Fibroblast of skin of right biceps (primary cell): Measurements from ENCODE around the gene C13orf42.

ENCODE experiments used
- DNase-seq: peaks from one replicate; pipeline ENCODE4 v3.0.0-alpha.2; 2013

C13orf42 gene

DNA sequence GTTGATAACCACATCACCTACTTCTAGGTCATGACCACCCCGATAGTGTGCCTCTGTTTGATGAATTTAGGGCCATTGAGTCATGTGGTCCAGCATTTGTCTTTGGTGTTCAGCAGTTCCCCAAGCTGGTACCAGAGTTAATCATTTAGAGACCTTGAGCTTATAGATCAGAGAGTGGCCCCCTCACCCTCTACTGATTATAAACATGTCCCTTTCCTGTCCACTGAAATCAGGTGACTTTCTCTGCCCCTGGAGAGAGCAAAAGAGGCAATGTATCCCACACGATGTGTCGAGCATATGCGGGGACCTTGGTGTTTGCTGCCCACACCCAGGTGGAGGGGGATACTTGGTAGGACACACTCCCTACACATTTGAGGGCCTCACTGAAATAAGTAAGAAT lies 46.3 kb downstream of the C13orf42 start:
- DNase-seq = no peak

DNA sequence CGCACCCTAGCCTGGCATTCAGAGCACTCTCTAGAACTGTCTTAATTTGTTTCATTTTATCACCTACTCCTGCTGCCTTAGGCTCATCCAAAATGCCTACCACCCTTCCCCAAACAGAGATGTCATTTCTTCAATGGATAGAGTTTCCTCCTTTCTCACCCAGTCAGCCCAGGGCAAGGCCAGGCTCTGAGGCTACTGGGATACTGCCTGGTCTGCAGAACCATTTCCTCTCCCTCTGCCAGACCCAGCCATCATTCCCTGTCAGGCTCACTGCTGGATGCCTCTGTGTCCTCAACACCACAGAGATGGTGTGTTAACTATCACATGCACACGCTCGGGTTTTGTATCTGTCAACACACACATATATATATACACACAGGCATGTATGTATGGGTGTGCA lies 47.2 kb downstream of the C13orf42 start:
- DNase-seq = no peak

DNA sequence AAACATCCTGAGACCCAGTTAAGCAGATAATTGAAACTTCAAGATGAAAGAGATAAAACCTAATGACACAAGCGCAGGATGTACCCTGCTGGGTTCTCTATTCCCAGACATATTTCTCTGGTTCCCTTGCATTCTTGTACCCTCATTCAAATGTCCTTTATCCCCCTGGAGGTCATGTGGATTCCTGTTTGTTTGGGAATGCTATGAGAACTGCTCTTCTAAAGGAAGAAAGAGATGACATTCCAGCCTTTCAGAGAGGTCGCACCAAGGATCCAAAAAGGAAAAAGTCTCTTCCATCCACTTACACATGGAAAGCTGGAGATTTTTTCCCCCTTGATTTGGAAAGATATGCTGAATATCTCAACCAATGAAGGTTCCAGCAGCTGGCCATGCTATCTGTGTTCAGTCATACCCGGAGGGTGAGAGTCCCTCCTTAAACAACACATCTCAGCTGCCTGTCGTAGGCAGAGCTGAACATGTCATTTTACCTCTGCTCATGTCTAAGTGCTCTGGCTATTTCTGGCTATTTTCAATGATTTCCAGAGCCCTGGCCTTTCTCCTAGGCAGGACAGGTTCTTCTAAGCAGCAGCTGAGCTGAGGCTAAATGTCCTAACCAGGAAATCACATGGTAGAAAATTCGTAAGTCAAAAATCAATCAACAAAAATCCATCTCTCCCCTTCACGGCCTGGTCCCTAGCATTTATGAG lies 52.5 kb downstream of the C13orf42 start:
- no peak for DNase-seq

DNA sequence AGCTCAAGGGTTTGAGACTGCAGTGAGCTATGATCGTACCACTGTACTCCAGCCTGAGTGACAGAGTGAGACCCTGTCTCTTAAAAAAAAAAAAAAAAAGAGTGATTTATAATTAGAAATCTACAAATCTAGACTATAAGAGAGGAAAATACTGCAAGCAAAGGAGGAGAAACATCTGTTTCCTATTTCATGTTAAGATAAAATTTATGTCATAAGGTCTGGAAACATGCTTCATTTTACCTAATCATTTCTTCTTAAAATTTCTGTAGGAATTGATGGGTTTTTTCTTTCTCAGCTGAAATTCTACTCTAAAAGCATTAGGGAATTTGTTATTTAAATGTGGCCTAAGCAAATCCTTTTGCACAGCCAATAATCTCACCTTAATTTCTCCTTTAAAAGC lies 53.2 kb downstream of the C13orf42 start:
- DNase-seq = no peak

DNA sequence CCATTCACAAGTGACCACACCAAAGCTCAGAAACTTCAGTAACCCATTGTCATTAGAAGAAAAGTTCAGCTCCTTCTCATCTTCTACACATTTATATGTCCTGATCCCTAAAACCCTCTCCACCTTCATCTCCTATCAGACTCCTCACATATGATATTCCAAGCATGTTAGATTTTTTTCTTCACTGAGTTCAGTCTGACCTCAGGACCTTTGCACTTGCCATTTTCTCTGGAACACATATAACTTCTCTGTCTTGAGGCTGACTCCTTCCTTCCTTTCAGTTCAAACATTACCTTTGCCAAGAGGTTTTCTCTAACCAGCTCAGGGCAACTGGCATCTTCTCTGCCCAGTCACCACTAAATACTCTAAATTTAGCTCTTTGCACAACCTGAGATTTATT lies 54.1 kb downstream of the C13orf42 start:
- no peak for DNase-seq

DNA sequence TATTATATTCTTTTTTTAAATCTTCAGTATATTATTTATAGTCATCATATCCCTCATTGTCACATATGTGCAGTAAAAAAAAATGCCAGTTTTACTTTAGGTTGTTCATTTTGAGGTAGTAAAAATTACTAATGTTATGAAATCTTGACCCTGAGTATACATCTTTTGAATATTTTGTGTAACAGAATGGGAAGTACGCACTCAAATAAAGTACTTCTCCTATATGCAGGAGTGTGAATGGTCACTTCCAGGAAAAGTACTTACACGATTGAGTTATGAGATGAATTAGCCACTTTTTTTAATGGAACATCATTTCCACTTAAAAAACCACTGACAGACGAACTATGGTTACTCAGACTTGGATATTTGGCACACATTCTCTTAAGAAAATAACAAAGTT lies 58.5 kb downstream of the C13orf42 start:
- no peak for DNase-seq

DNA sequence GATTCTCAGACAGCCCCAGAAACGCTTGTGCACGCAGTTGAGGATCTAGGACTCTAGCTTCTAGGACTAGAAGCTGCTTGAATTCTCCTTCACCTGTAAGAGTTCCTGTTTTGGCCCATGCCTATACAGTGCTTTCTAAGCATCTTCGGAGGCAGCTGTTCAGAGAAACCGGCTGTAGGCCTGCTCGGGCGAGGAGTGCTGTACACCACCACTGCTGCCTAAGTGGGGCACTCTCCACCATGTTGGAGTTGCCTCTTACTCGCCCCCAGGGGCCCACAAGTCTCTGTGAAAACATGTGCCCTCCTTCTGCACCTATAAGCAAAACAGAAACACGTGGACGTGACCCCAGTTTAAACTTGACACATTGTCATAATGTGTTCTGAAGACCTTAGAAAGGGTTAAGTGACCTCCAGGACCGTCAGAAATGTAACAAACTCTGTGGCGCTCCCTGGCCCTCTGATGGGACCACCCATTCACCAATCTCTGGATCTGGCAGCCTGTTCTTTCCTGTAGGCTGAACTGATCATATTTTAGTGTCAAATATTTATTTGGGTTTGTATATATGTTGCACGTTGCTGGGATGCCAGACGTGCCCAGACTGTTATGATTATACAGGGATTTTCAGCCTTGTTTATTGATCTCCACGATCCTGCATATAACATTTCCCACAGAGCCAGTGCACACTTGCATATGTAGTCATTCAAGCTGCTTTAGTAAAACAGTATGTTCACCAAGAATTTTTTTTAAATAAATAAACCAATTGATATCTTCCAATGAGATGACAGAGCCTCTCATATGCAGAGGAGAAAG lies 60.8 kb downstream of the C13orf42 start:
- DNase-seq = no peak

DNA sequence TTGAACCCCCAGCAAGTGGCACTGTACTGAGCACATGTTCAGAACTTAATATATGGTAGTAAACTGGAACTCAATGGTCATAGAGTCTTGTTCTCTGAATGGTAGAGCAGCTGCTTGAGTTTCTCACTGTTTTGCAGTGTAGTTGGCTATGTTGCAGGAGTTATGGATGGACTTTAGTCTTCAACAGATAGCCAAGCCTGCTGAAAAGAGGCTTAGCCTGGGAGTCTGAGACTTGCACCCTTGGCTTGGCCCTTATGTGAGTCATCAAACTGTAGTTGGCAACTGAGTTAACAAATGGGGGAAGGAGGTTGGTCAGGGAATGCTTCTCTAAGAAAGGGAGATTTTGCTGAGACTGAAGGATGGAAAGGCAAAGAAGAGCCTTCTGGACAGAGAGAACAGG lies 62.5 kb downstream of the C13orf42 start:
- DNase-seq = no peak

DNA sequence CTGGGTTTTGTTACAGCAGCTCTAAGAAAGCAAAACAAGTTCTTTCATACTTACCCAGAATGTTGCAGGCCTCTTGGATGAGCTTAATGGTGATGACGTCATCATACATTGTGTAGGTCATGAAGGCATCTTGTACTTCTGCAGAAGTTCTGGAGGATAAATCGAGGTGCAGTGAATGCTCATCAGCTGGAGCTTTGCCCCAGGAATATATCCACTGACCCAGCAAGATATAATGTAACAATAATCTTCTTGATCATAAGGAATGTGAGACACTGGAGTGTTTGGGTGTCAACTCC lies 63.0 kb downstream of the C13orf42 start:
- no peak for DNase-seq

DNA sequence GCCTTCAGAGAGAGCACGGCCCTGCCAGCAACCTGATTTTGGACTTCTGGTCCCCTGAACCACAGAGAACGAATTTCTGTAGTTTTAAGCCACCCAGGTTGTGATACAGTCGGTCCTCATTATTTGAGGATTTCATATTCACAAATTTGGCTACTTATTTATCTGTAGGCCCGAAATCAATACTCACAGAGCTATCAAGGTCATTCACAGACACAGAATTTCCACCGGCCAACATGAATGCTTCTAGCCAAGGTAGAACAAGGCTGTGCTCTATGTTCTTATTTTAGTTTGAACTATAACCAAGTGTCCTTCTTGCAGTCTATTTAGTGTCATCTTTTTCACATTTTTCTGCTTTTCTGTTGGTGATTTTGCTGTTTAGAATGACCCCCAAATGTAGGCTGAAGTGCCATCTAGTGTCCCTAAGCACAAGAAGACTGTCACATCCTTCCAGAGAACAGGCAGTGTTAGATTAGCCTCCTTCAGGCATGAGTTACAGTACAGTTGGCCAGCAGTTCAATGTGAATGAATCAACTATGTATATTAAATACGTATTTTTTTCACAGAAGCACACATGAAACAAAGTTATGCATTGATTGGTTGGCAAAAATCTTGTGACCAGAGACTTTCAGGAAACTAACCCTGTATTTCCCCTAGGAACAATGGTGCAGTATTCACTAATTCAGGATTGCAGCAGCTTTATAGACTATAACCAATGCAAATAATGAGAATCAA lies 63.5 kb downstream of the C13orf42 start:
- no peak for DNase-seq

DNA sequence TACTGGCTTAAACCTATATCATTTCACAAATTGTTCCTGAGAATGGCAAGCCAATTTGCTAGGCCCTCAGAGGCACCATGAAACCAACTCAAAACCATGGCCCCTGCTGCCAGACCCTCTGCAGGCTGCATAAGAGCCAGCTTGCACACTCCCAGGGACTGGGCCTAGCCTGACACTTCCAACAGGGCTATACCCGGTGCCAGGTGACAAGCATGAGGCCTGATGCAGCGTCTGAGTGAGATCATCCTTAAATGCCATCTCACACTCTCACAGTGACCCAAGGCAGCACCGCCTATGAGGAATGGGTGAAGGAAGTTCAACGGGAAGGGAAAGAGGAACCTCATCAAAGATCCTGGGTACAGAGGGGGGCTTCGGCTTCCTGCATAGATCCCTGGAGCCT lies 65.6 kb downstream of the C13orf42 start:
- DNase-seq = no peak

DNA sequence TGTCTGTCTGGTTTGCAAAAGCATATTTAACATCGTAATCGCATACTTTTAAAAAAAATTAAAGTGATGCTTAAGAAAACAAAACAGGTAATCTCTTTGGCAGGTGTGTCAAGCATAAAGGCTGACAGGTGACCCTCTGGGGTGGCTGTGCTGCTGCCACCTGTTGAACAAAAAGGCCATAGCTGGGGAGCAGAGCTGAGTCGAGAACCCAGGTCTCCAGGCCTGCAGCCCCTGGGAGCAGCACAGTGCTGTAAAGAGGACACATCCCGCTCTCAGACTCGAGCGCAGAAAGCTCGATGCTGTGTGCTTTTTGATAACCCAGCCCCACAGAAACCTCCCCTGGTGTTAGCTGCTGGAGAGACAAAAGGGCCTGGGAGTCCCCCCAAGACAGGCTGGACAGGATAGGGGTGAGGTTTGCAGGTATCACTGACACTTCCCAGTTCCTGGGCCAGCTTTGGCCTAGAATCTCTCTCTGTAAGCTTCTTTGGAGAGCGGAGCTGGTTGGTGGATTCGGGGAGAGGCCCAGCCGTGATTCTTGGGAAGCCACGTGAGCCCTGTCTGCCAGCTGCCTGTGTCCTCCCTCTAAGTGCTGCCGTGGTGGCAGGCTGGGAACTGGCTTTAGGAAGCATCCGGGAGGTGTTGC lies 66.9 kb downstream of the C13orf42 start:
- DNase-seq = no peak

DNA sequence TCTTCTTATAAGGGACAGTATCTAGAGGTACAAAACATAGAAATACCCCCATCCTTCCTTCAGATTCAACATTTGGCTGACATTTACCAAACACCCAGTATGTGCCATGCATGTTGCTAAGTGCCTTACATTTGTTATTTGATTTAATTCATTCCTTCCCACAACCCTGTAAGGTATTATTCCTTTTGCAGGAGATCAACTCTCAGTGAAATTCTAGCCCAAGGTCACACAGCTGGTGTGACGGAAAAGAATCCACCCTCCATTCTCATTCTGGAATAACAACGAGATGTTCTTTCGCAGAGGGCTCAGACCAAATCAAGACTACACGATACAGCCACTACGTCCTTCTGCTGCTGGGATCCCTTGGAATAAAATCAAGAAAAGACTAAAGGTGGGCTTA lies 67.8 kb downstream of the C13orf42 start:
- DNase-seq = no peak

DNA sequence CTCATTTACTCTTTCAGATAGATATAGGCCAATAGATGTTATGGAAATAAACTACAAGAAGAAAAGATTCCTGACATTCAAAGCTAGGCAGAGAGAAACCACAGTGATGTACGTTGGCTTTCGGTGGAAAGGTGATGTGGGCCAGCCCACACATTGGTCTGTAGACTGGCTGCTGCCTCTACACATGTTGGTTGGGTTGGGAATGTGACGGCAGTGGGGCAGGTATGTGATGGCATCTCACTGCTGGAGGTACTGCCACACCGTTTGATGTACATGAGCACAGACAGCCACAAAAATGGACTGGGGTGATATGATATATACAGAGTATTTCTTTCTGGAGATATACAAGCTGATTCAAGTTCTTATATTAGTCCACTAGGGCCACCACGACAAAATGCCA lies 69.4 kb downstream of the C13orf42 start:
- no peak for DNase-seq

DNA sequence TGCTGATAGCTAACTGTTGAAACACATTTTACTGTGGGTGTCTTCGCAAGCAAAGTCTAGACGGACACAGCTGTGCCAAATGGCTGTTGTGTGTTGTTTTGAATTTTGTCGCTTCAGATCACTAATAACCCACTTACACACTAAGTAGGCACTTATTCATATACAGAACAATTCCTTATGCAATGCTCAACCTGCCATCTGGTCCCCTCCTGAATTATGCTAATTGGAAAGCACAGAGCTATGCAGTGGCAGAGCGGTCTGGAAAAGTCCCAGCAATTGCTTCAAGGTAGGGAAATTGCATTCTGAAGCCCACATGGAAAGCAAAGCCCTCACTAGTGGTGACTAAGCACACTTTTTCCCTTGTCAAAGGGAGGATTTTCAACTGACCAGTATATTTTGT lies 69.9 kb downstream of the C13orf42 start:
- DNase-seq = no peak

DNA sequence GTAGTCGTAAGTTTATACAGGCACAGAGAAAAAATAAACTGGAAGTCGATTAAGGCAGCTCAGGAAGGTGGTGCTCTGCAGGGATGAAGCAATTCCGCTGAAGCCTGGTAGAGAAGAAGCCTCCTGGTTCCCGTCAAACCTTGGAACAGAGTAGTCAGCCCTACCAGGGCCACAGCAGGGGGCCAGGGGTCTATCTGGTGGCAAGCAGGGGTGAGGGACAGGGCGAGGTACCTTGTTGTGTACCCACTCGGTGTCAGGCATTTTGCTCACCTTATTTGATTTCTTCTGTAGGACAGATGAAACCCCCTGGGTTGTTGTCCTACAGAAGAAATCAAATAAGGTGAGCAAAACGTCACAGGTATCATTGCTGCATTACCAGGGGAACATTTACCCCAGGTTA lies 70.6 kb downstream of the C13orf42 start:
- DNase-seq = no peak

DNA sequence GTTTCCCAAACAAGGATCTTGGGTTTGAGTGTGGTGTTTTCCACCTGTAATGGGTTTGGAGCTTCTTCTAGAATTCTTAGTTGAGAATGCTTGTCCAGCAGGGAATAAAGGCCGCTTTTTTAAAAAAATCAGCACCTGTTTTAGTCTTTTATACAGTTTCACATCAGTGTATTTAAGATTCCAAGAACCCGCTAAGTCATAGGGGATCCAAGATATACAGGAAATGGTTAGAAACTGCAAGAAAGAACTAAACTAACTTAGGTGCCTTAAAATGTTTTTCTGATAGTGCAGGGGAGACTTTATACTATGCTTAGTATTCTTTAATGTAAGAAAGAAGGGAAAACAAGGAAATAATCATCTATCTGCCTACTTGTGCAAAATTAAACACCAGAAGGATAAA lies 74.7 kb downstream of the C13orf42 start:
- DNase-seq = no peak

DNA sequence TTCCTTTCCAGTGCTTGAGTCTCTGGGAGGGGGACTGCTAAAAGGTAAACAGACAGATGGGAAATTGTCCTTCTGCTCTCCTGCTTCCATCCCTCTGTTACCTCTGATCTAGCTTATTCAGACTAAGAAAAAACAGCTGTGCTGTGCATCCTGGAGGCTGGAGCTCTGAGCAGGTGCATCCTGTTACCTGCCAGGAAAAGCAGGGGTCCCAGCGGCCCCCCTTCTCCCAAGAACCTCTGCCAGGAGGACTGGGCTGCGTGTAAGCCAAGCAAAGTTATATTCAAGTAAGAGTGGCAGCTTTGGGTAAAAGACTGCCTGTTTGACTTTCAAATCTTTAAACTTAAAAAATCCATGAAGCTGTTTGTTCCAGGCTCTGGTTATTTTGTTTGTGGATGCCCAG lies 75.1 kb downstream of the C13orf42 start:
- no peak for DNase-seq

DNA sequence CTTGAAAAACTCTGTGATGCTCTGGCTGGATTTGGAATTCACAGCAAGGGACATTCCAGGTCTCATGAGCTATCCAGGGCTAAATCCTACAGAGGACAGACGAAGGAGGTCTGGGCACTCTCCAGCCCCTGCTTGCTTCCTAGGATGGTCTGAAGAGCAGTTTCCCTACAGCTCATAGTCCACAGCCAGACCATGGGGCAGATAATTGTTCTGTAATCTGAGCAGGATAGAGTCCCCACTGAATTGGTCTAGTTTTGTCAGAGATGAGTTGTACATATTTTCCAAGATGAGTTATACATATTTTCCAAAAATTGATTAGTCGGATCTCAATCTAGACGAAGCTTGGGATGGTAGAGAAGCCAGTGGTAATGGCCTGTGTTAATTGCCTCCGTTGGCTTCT lies 75.6 kb downstream of the C13orf42 start:
- no peak for DNase-seq

DNA sequence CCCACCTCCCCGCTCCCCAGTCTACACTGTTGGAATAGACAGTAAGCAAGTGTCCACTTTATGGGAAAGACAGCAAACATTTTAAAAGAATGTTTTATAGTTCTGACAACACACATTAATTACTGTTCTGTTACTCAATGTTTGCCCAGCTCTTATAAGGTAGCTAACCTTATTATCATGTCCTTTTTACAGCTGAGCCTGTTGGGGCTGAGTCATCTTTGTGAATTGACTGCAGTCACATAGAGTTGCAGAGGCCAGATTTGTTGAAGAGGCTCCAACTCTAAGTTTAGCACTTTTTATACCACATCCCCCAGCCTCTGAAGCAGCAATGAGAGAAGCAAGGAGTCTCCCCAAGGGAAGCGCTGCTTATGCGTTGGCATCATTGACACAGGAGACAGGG lies 76.2 kb downstream of the C13orf42 start:
- DNase-seq = peak; percentile 27

DNA sequence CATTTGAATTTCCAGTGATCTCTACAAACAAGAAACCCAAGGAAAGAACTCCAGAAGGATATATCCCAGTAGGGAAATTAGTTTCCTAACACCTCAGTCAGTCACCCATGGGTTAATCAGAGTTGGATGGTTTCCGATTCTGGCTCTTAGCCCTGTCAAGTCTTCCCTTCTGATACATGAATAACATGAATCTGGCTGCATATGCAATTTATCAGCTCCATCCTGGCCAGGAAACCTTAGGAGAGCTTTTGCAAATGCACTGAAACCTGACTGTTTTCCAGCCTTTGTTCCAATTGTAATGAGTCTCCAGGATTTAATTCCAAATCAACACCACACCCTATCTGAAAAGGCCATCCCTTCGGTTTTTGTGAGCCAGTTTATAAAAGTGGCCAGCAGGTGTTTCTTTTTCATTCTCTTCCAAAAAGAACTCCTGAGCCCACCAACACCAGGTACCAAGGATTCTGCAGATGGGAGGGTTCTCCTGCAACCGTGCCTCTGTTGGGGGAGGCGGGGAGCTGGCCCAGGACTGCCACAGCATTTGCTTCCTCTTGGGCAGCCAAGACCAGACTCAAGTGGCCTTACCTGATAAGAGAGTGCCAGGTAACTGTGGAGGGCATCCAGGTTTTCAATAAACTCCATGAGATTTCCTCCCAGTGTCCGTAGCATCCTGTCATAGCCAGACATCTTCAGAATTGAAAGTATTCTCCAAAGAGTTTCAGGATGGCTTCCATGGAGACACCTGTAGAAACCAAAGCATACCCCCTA lies 77.5 kb downstream of the C13orf42 start:
- DNase-seq = no peak

DNA sequence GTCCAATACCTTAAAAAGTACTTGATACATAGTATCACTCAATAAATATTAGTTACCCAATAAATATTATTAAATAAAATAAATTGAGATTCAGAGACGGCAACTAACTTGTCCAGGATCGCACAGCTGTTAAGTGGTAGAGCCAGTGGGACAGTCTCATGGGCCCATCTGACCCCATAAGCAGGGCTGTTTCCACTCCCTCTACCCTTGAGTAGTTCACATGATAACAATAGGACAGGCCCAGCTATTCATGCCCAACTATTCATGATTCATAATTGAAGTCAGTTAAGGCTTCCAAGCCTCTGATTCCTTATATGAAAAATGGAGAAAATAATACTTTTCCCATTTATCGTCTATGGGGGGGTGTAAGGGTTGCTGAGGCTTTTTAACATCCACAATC lies 78.2 kb downstream of the C13orf42 start:
- DNase-seq = no peak
